SK-N-MC (cell line): ENCODE data around the gene ASB15.

ENCODE experiments used
- EZH2 ChIP-seq: fragments of 200-600 bp; sonication (generic); IDR thresholded peaks from one replicate; pipeline ENCODE4 v1.6.1; 2017; ENCODE audit warnings: antibody characterized with exemption
- POLR2AphosphoS5 ChIP-seq: IDR thresholded peaks from 2 replicates; pipeline ENCODE4 v1.6.1; 2012; ENCODE audit warnings: mild to moderate bottlenecking, low read depth, low read length, borderline replicate concordance

DNA sequence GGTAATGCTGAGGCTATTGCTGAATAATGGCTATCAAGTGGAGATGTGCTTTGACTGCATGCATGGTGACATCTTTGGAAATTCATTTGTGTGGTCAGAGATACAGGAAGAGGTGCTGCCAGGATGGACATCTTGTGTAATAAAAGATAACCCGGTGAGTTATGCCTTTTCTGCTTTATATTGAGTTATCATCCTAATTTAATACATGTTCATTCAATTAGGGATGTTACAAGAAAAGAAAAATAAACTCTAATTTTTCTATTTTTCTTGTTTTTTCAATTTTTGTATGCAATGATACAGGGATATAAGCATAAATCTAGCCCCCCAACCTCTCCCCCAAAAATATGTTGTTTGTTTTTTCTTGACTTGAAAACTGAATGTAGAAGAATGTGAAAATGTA, 27.7 kb downstream of the ASB15 start:
- TF ChIP-seq POLR2AphosphoS5 (no peak), EZH2 (no peak)
